ENCODE data around the gene ROPN1B. TPM values are rescaled to one million over a fixed set of nuclear protein-coding genes. Genes with fewer than 3 reads are reported as not detected.
"Not testable (repeated sequence)": the region's sequence is repeated elsewhere in the genome, so short reads cannot be mapped to it uniquely, and the experiment has no call there.

Gene ROPN1B
- total RNA-seq (2022) (0.76 and 0.92 TPM in 2 replicates), Bru-seq, nascent RNA (percentile 22 among the genes with signal in this experiment), BruChase-seq, experiment 1, labeled RNA remaining after a 6-hour chase (percentile 11 among the genes with signal in this experiment), BruChase-seq, experiment 2, labeled RNA remaining after a 2-hour chase (percentile 11 among the genes with signal in this experiment)
- long read RNA-seq, partial matches to known transcripts = 0 of 1 reads
- long read RNA-seq, other reads (novel, unspliced or antisense) = 0 of 1 reads

GRCh38 chr3:125968701-125969592 is at the start of gene ROPN1B:
ROPN1B (plus strand) TSS chr3:125969178; CDS start chr3:125972055, 2,877 bp downstream.
- DNase-seq; H3K4me1 Mint-ChIP-seq (ENCODE audit: low read depth, unreplicated experiment); intact Hi-C loops (cut with micrococcal nuclease; ENCODE audit: unreplicated experiment); CTCF ChIA-PET; H3K27ac Mint-ChIP-seq (ENCODE audit: unreplicated experiment); H3K36me3 Mint-ChIP-seq (ENCODE audit: insufficient read depth, unreplicated experiment); H3K9me3 Mint-ChIP-seq (ENCODE audit: low read depth, unreplicated experiment): not testable (repeated sequence)
- peaks cover 21% of the 10 kb centered on the region for H3K27me3 Mint-ChIP-seq (ENCODE audit: unreplicated experiment)
- peak within 1 kb of the TSS; percentile 56 for H3K4me3 Mint-ChIP-seq (ENCODE audit: low read depth, unreplicated experiment)
- BruUV-seq (replicated peaks) = TSS peak; percentile 48

- H3K27me3 Mint-ChIP-seq (ENCODE audit: unreplicated experiment); H3K9me3 Mint-ChIP-seq (ENCODE audit: low read depth, unreplicated experiment); H3K4me3 Mint-ChIP-seq (ENCODE audit: low read depth, unreplicated experiment); H3K27ac Mint-ChIP-seq (ENCODE audit: unreplicated experiment); DNase-seq; CTCF ChIA-PET; BruUV-seq (replicated peaks): not testable (repeated sequence)
- intact Hi-C loops (cut with micrococcal nuclease; ENCODE audit: unreplicated experiment) = loop anchor here (10.0 kb wide), 1 partner anchor 205 kb away; no protein-coding TSS in a partner anchor
- H3K36me3 Mint-ChIP-seq (ENCODE audit: insufficient read depth, unreplicated experiment) = peaks cover 21% of the 10 kb centered on the region
- H3K4me1 Mint-ChIP-seq (ENCODE audit: low read depth, unreplicated experiment) = peaks cover 33% of the 10 kb centered on the region
These were observed 48.8 kb upstream of the ROPN1B start for GRCh38 chr3:125920191-125920590.

- not testable (repeated sequence) for H3K27ac Mint-ChIP-seq (ENCODE audit: unreplicated experiment); DNase-seq; H3K9me3 Mint-ChIP-seq (ENCODE audit: low read depth, unreplicated experiment); H3K27me3 Mint-ChIP-seq (ENCODE audit: unreplicated experiment); BruUV-seq (replicated peaks); H3K4me3 Mint-ChIP-seq (ENCODE audit: low read depth, unreplicated experiment)
- peaks cover 14% of the 10 kb centered on the region for H3K36me3 Mint-ChIP-seq (ENCODE audit: insufficient read depth, unreplicated experiment)
- intact Hi-C loops (cut with micrococcal nuclease; ENCODE audit: unreplicated experiment) = loop anchor here (10.0 kb wide), 1 partner anchor 204 kb away; no protein-coding TSS in a partner anchor
- CTCF ChIA-PET = interaction anchor here (0.6 kb wide), 1 partner anchor 159 kb away, joined by 7 read pairs; no protein-coding TSS in a partner anchor
- H3K4me1 Mint-ChIP-seq (ENCODE audit: low read depth, unreplicated experiment) = peaks cover 30% of the 10 kb centered on the region
These were observed 48.2 kb upstream of the ROPN1B start for GRCh38 chr3:125920751-125921279.

- BruUV-seq (replicated peaks); H3K9me3 Mint-ChIP-seq (ENCODE audit: low read depth, unreplicated experiment); H3K4me3 Mint-ChIP-seq (ENCODE audit: low read depth, unreplicated experiment); H3K27me3 Mint-ChIP-seq (ENCODE audit: unreplicated experiment); H3K36me3 Mint-ChIP-seq (ENCODE audit: insufficient read depth, unreplicated experiment); CTCF ChIA-PET; H3K27ac Mint-ChIP-seq (ENCODE audit: unreplicated experiment): not testable (repeated sequence)
- TF ChIP-seq CTCF (IDR thresholded peaks at IDR 0.05; ENCODE audit: unreplicated experiment) = peak; percentile 90
- DNase-seq = peak; percentile 89
- intact Hi-C loops (cut with micrococcal nuclease; ENCODE audit: unreplicated experiment) = loop anchor here (10.0 kb wide), 1 partner anchor 203 kb away; no protein-coding TSS in a partner anchor
- H3K4me1 Mint-ChIP-seq (ENCODE audit: low read depth, unreplicated experiment) = peaks cover 30% of the 10 kb centered on the region
These were observed 47.3 kb upstream of the ROPN1B start for GRCh38 chr3:125921712-125922111.

GRCh38 chr3:125923324-125924115 is 45.5 kb upstream of the ROPN1B start:
- H3K27me3 Mint-ChIP-seq (ENCODE audit: unreplicated experiment); BruUV-seq (replicated peaks); H3K9me3 Mint-ChIP-seq (ENCODE audit: low read depth, unreplicated experiment); H3K4me3 Mint-ChIP-seq (ENCODE audit: low read depth, unreplicated experiment); CTCF ChIA-PET; H3K36me3 Mint-ChIP-seq (ENCODE audit: insufficient read depth, unreplicated experiment); H3K27ac Mint-ChIP-seq (ENCODE audit: unreplicated experiment): not testable (repeated sequence)
- DNase-seq = peak; percentile 40
- intact Hi-C loops (cut with micrococcal nuclease; ENCODE audit: unreplicated experiment) = loop anchor here (10.0 kb wide), 1 partner anchor 201 kb away; no protein-coding TSS in a partner anchor
- peaks cover 15% of the 10 kb centered on the region for H3K4me1 Mint-ChIP-seq (ENCODE audit: low read depth, unreplicated experiment)

- H3K27me3 Mint-ChIP-seq (ENCODE audit: unreplicated experiment); H3K4me1 Mint-ChIP-seq (ENCODE audit: low read depth, unreplicated experiment); H3K36me3 Mint-ChIP-seq (ENCODE audit: insufficient read depth, unreplicated experiment); DNase-seq; BruUV-seq (replicated peaks); H3K4me3 Mint-ChIP-seq (ENCODE audit: low read depth, unreplicated experiment); H3K27ac Mint-ChIP-seq (ENCODE audit: unreplicated experiment); CTCF ChIA-PET; H3K9me3 Mint-ChIP-seq (ENCODE audit: low read depth, unreplicated experiment): not testable (repeated sequence)
- intact Hi-C loops (cut with micrococcal nuclease; ENCODE audit: unreplicated experiment) = loop anchor here (10.0 kb wide), 1 partner anchor 201 kb away; no protein-coding TSS in a partner anchor
These were observed 44.7 kb upstream of the ROPN1B start for GRCh38 chr3:125924276-125924675.

- intact Hi-C loops (cut with micrococcal nuclease; ENCODE audit: unreplicated experiment) = loop anchor here (10.0 kb wide), 1 partner anchor 199 kb away; no protein-coding TSS in a partner anchor
- H3K27me3 Mint-ChIP-seq (ENCODE audit: unreplicated experiment); H3K9me3 Mint-ChIP-seq (ENCODE audit: low read depth, unreplicated experiment); H3K27ac Mint-ChIP-seq (ENCODE audit: unreplicated experiment); H3K4me3 Mint-ChIP-seq (ENCODE audit: low read depth, unreplicated experiment); H3K36me3 Mint-ChIP-seq (ENCODE audit: insufficient read depth, unreplicated experiment); BruUV-seq (replicated peaks); DNase-seq: not testable (repeated sequence)
- CTCF ChIA-PET = interaction anchor here (0.7 kb wide), 1 partner anchor 405 kb away, joined by 3 read pairs; no protein-coding TSS in a partner anchor
- peaks cover 17% of the 10 kb centered on the region for H3K4me1 Mint-ChIP-seq (ENCODE audit: low read depth, unreplicated experiment)
These were observed 43.3 kb upstream of the ROPN1B start for GRCh38 chr3:125925727-125926126.

Measured in Calu3 (cell line).